GM18526 (cell line): ENCODE results near the gene SMARCB1.

Experiments used
- POLR2A ChIP-seq: IDR thresholded peaks from 3 replicates; pipeline ENCODE4 v1.6.1; 2011; ENCODE audit not compliant: insufficient read length; ENCODE audit errors: extremely low read depth

Gene SMARCB1

DNA sequence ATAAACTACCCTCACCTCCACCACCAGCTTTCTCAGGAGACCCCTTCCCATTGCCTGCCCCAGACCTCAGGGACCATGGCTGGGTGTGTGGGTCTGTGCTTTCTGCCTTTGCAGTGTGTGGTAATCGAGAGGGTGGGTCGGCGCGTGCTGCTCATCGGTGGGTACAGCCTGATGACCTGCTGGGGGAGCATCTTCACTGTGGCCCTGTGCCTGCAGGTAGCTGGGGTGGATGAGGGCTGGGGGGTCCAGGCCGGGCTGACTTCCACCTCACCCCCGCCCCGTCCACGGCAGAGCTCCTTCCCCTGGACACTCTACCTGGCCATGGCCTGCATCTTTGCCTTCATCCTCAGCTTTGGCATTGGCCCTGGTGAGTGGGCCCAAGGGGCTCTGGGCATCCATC, 96.9 kb downstream of the SMARCB1 start:
- TF ChIP-seq POLR2A: no peak

DNA sequence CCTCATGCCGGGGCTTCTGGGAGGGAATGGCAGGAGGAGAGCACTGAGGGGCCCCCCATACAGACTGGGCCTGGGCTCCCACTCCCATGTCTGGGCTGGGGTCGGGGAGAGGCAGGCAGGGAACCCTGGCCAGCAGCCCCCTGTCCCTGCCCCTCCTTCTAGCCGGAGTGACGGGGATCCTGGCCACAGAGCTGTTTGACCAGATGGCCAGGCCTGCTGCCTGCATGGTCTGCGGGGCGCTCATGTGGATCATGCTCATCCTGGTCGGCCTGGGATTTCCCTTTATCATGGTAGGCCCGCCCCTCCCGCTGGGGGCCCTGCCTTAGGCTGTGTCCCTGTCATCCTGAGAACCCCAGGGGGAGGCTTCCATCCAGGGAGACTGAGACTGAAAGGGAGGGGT, 97.4 kb downstream of the SMARCB1 start:
- no peak for TF ChIP-seq POLR2A
